Subcutaneous abdominal adipose tissue (tissue), 5 donors: ENCODE data around the gene CD96.

Source experiments
- H3K27ac ChIP-seq: one replicate; pipeline ENCODE4 v1.7.0; 2013; ENCODE audit warnings: low read depth, mild to moderate bottlenecking, inconsistent platforms, low read length, moderate library complexity
- H3K27me3 ChIP-seq, 5 donors: one replicate each; pipeline ENCODE4 v1.7.0; 2013; ENCODE audit warnings: low read length in 5 of 5, inconsistent platforms in 1 of 5; ENCODE audit not compliant: control insufficient read depth in 5 of 5, insufficient read depth in 4 of 5
- H3K36me3 ChIP-seq, 5 donors: one replicate each; pipeline ENCODE4 v1.7.0; 2013; ENCODE audit warnings: low read length in 5 of 5; ENCODE audit not compliant: control insufficient read depth in 5 of 5, insufficient read depth in 5 of 5
- H3K4me1 ChIP-seq, 5 donors: one replicate each; pipeline ENCODE4 v1.7.0; 2013; ENCODE audit warnings: low read length in 5 of 5, mild to moderate bottlenecking in 3 of 5, moderate library complexity in 1 of 5; ENCODE audit not compliant: control insufficient read depth in 5 of 5, insufficient read depth in 5 of 5
- H3K4me3 ChIP-seq, 5 donors: one replicate each; pipeline ENCODE4 v1.7.0; 2013; ENCODE audit warnings: low read length in 5 of 5, low read depth in 1 of 5
- H3K9ac ChIP-seq, 5 donors: one replicate each; pipeline ENCODE4 v1.7.0; 2013; ENCODE audit warnings: low read length in 5 of 5, mild to moderate bottlenecking in 4 of 5, moderate library complexity in 3 of 5
- H3K9me3 ChIP-seq, 5 donors: one replicate each; pipeline ENCODE4 v1.7.0; 2013; ENCODE audit warnings: low read length in 5 of 5; ENCODE audit not compliant: control insufficient read depth in 5 of 5
- donor health status: healthy.
- donor health status: healthy.
- donor health status: healthy.
- donor health status: healthy.
- donor health status: healthy.

Gene CD96

DNA sequence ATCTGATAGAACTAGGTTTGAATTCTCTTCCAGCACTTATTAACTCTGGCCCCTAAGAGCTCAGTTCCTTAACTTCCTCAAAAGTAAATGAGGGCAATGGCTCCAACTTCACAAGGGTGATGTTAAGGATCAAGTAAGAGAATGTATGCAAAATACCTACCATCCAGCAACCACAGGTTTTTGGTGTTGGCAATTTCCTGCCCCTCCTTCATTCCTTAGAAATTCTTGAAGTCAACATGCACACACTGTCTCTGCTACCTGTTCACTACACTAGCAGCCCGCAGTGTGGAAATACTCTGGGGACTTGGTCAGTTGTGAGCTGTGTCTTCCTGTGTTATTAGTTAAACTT is 48.1 kb downstream of the CD96 start:
- no peaks in the 10 kb centered on the region for H3K4me1 ChIP-seq
- H3K27me3 ChIP-seq = no peaks in the 10 kb centered on the region
- H3K27ac ChIP-seq = no peak overlapping the region
- H3K9ac ChIP-seq = no peak overlapping the region
- H3K4me3 ChIP-seq = no peak overlapping the region
- H3K9me3 ChIP-seq = peaks cover 0 to 3% (median 0%) of the 10 kb centered on the region in 5 donors
- H3K36me3 ChIP-seq = no peaks in the 10 kb centered on the region

GRCh38 chr3:111591555-111591954 is 49.6 kb downstream of the CD96 start:
- H3K4me3 ChIP-seq = no peak overlapping the region

GRCh38 chr3:111592143-111592542 is 50.1 kb downstream of the CD96 start:
- no peak overlapping the region for H3K9ac ChIP-seq
- H3K4me1 ChIP-seq = no peaks in the 10 kb centered on the region
- H3K9me3 ChIP-seq = peaks cover 0 to 3% (median 0%) of the 10 kb centered on the region in 5 donors
- no peaks in the 10 kb centered on the region for H3K27me3 ChIP-seq
- H3K4me3 ChIP-seq = no peak overlapping the region
- H3K27ac ChIP-seq = no peak overlapping the region
- no peaks in the 10 kb centered on the region for H3K36me3 ChIP-seq

More at GRCh38 chr3:111591555-111591954, 49.6 kb downstream of the CD96 start:
- Histone ChIP-seq H3K27ac (no peak overlapping the region), H3K27me3 (no peaks in the 10 kb centered on the region), H3K4me1 (no peaks in the 10 kb centered on the region), H3K9me3 (peaks cover 0 to 3% (median 0%) of the 10 kb centered on the region in 5 donors), H3K9ac (no peak overlapping the region), H3K36me3 (no peaks in the 10 kb centered on the region)

- Histone ChIP-seq H3K4me3 (no peak overlapping the region), H3K27ac (no peak overlapping the region), H3K4me1 (no peaks in the 10 kb centered on the region), H3K27me3 (no peaks in the 10 kb centered on the region), H3K9me3 (no peaks in the 10 kb centered on the region), H3K9ac (no peak overlapping the region), H3K36me3 (no peaks in the 10 kb centered on the region)
Observed at GRCh38 chr3:111592936-111593335, 50.9 kb downstream of the CD96 start.

DNA sequence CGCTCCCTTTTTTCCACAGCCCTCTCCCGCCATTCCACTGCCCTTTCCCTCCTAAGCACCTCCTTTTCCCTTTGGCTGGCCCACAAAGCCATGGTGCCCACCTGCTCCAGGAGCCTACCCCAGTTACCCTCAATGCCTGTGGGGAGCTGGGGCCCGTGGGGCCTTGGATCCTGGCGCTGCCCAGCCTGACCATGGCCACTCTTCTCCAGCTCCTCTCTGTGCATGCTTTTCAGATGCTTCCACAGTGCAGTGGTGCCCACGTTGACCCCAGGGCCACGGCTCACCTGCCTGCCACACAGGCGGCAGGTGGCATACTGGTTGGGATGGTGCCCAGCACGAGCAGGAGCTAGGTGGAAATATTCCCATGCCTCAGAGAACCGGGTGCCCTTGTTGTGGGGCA is 51.7 kb downstream of the CD96 start:
- no peak overlapping the region for H3K4me3 ChIP-seq
- H3K9me3 ChIP-seq = no peaks in the 10 kb centered on the region
- H3K9ac ChIP-seq = no peak overlapping the region
- no peaks in the 10 kb centered on the region for H3K27me3 ChIP-seq
- no peaks in the 10 kb centered on the region for H3K36me3 ChIP-seq
- no peaks in the 10 kb centered on the region for H3K4me1 ChIP-seq
- H3K27ac ChIP-seq = no peak overlapping the region

DNA sequence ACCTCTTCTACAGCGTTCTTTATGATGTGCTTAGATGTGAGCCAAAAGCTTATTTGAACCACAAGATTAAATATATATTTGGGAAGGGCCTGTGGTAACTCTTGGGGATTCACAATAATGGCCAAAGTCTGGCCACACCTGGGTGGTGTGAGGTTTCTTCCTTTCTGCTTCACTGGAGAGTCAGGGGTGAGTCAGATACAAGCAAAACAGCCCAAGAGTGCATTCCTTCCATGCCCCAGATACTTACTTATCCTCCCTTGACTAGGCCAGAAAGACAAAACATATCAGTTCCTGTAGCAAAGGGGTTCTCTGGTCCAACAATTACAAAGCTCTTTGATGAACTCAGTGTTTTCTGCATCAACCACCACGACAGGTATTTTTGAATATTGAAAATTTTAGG is 52.2 kb downstream of the CD96 start:
- Histone ChIP-seq H3K27me3 (no peaks in the 10 kb centered on the region), H3K4me1 (no peaks in the 10 kb centered on the region), H3K9me3 (no peaks in the 10 kb centered on the region), H3K4me3 (no peak overlapping the region), H3K9ac (no peak overlapping the region), H3K36me3 (no peaks in the 10 kb centered on the region), H3K27ac (no peak overlapping the region)

- H3K36me3 ChIP-seq = no peaks in the 10 kb centered on the region
- H3K9ac ChIP-seq = no peak overlapping the region
- H3K9me3 ChIP-seq = no peaks in the 10 kb centered on the region
- H3K27ac ChIP-seq = no peak overlapping the region
- no peak overlapping the region for H3K4me3 ChIP-seq
- H3K4me1 ChIP-seq = no peaks in the 10 kb centered on the region
- H3K27me3 ChIP-seq = no peaks in the 10 kb centered on the region
Observed at GRCh38 chr3:111594781-111595180, 52.8 kb downstream of the CD96 start.

DNA sequence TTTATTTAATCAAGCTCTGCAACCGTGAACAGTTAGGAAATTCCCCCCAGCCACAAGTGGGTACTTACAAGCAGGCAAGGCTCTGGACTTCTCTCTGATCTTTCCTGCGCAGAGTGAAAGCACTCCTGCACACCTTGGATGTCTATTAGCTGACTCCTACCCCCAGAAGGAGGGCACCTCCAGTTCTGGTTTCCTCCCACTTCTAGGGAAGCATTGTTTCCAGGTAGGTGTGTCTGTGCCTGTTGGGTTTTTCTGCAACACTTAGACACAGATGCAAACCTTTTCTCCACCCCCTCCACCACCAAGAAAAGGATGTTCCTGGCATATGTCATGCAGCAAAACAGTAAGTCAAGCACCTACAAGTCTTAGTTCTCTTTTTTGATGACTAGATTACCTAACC is 53.2 kb downstream of the CD96 start, which contains the start of gene ZBED2:
Gene ZBED2 (minus strand): TSS at position 115 of the 400 bp plus-strand sequence. CDS start 1,145 bp downstream, outside the sequence.
- H3K27ac ChIP-seq = no peak within 1 kb of the TSS
- H3K4me3 ChIP-seq = no peak within 1 kb of the TSS
- no peaks in the 10 kb centered on the region for H3K9me3 ChIP-seq
- no peaks in the 10 kb centered on the region for H3K36me3 ChIP-seq
- no peaks in the 10 kb centered on the region for H3K4me1 ChIP-seq
- no peaks in the 10 kb centered on the region for H3K27me3 ChIP-seq
- no peak within 1 kb of the TSS for H3K9ac ChIP-seq

GRCh38 chr3:111596328-111596727 is 54.3 kb downstream of the CD96 start:
- no peaks in the 10 kb centered on the region for H3K9me3 ChIP-seq
- H3K9ac ChIP-seq = no peak overlapping the region
- H3K4me1 ChIP-seq = no peaks in the 10 kb centered on the region
- H3K36me3 ChIP-seq = no peaks in the 10 kb centered on the region
- no peaks in the 10 kb centered on the region for H3K27me3 ChIP-seq
- no peak overlapping the region for H3K4me3 ChIP-seq
- no peak overlapping the region for H3K27ac ChIP-seq

DNA sequence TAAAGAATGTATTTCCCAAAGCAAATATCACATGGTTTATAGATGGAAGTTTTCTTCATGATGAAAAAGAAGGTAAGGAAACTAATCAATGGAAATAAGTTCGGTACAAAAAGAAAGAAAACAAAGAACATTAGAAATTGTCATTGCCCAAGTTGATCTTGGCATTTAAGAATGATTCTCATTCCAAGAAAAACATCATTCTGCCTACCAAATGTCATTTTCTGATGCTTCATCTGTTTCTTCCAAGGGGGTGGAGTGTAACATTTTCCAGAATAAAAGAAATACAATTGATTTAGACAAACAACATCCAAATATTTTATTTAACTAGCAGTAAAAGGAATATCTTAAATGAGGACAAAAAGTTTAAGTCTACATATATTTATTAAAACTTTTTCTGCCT is 56.1 kb downstream of the CD96 start:
- H3K4me3 ChIP-seq = no peak overlapping the region
- no peaks in the 10 kb centered on the region for H3K9me3 ChIP-seq
- no peaks in the 10 kb centered on the region for H3K36me3 ChIP-seq
- H3K27me3 ChIP-seq = no peaks in the 10 kb centered on the region
- H3K9ac ChIP-seq = no peak overlapping the region
- H3K27ac ChIP-seq = no peak overlapping the region
- H3K4me1 ChIP-seq = no peaks in the 10 kb centered on the region

GRCh38 chr3:111598552-111598951 is 56.6 kb downstream of the CD96 start:
- no peak overlapping the region for H3K27ac ChIP-seq

More at GRCh38 chr3:111598552-111598951, 56.6 kb downstream of the CD96 start:
- Histone ChIP-seq H3K4me3 (no peak overlapping the region), H3K4me1 (no peaks in the 10 kb centered on the region), H3K27me3 (no peaks in the 10 kb centered on the region), H3K9me3 (no peaks in the 10 kb centered on the region), H3K9ac (no peak overlapping the region), H3K36me3 (no peaks in the 10 kb centered on the region)
